VCaP (cell line): ENCODE data around the gene SULT4A1.
A peak's percentile ranks its signal among the peaks of the same experiment; 100 is the strongest.
"Not testable (repeated sequence)": the region's sequence is repeated elsewhere in the genome, so short reads cannot be mapped to it uniquely, and the experiment has no call there.

Source experiments
- H3K27ac ChIP-seq: fragments of 450-650 bp; 2 replicates; pipeline ENCODE4 v1.5.1; 2017
- CTCF ChIP-seq: fragments of 450-650 bp; conservative IDR thresholded peaks from 2 replicates; pipeline ENCODE4 v1.5.1; 2017; ENCODE audit warnings: mild to moderate bottlenecking, moderate library complexity

Gene SULT4A1

GRCh38 chr22:43869799-43870198 lies 7.5 kb upstream of the SULT4A1 start:
- TF ChIP-seq CTCF: no peak
- H3K27ac ChIP-seq: no peak overlapping the region

- not testable (repeated sequence) for H3K27ac ChIP-seq
Measured at GRCh38 chr22:43869001-43869400, 6.7 kb upstream of the SULT4A1 start.

GRCh38 chr22:43867839-43868635 lies 5.7 kb upstream of the SULT4A1 start:
- no peak overlapping the region for H3K27ac ChIP-seq
- TF ChIP-seq CTCF: no peak

GRCh38 chr22:43862882-43863202 lies 529 bp upstream of the SULT4A1 start:
- TF ChIP-seq CTCF: no peak
- peak overlapping the region; percentile 57 for H3K27ac ChIP-seq

GRCh38 chr22:43861529-43861928 lies 784 bp downstream of the SULT4A1 start:
- peak overlapping the region; percentile 57 for H3K27ac ChIP-seq
- no peak for TF ChIP-seq CTCF

GRCh38 chr22:43860831-43861230 lies 1.5 kb downstream of the SULT4A1 start:
- H3K27ac ChIP-seq: 0 out of 2 replicates have a peak overlapping the region, but pooled peaks have one; percentile 57
- no peak for TF ChIP-seq CTCF

GRCh38 chr22:43860126-43860525 lies 2.2 kb downstream of the SULT4A1 start:
- TF ChIP-seq CTCF: no peak

GRCh38 chr22:43859621-43860020 lies 2.7 kb downstream of the SULT4A1 start:
- no peak overlapping the region for H3K27ac ChIP-seq
- TF ChIP-seq CTCF: no peak

More at GRCh38 chr22:43860126-43860525, 2.2 kb downstream of the SULT4A1 start:
- no peak overlapping the region for H3K27ac ChIP-seq
